IPS DF 6.9 (cell line): ENCODE measurements around the gene TDRD6.

ENCODE experiments used
- DNase-seq: peaks from one replicate; pipeline ENCODE4 v3.0.0-alpha.2; 2013; ENCODE audit warnings: low read depth, low spot score
- H3K27ac ChIP-seq: one replicate; pipeline ENCODE4 v1.5.1; 2013; ENCODE audit warnings: low read length, control low read depth
- H3K27me3 ChIP-seq: 2 replicates; pipeline ENCODE4 v1.6.1; 2013; ENCODE audit warnings: mild to moderate bottlenecking, low read length; ENCODE audit not compliant: control insufficient read depth, insufficient read depth
- H3K36me3 ChIP-seq: 2 replicates; pipeline ENCODE4 v1.6.1; 2013; ENCODE audit warnings: low read length; ENCODE audit not compliant: control insufficient read depth, insufficient read depth
- H3K4me1 ChIP-seq: 2 replicates; pipeline ENCODE4 v1.6.1; 2013; ENCODE audit warnings: low read length; ENCODE audit not compliant: control insufficient read depth, insufficient read depth
- H3K4me3 ChIP-seq: 2 replicates; pipeline ENCODE4 v1.5.1; 2013; ENCODE audit warnings: mild to moderate bottlenecking, low read length
- H3K9me3 ChIP-seq: 2 replicates; pipeline ENCODE4 v1.6.1; 2013; ENCODE audit warnings: low read length, inconsistent platforms; ENCODE audit not compliant: control insufficient read depth, insufficient read depth
- WGBS: extraction: QIAGEN DNeasy Blood & Tissue Kit; methylation state at CpG from one replicate; pipeline ENCODE4 v1.1.7; 2013; ENCODE audit warnings: mixed read lengths, missing lambda C conversion rate; ENCODE audit not compliant: insufficient read length, insufficient coverage; 5-methylcytosine and 5-hydroxymethylcytosine counted together

TDRD6 gene

GRCh38 chr6:46652603-46653438 lies 34.9 kb upstream of the TDRD6 start, which contains the start of the genes CYP39A1 and SLC25A27:
TSS of gene CYP39A1 (minus strand) at chr6:46652818. CDS start at chr6:46652582, 236 bp downstream.
TSS of gene SLC25A27 (plus strand) at chr6:46652975. CDS start at chr6:46653193, 218 bp downstream.
- peak; percentile 74 for DNase-seq
- no peaks in the 10 kb centered on the region for H3K9me3 ChIP-seq
- no peak within 1 kb of the TSS for H3K27ac ChIP-seq
- no peaks in the 10 kb centered on the region for H3K4me1 ChIP-seq
- H3K27me3 ChIP-seq: peaks cover 2% of the 10 kb centered on the region; the same call in 1 of the 2 replicates
- peak within 1 kb of the TSS; percentile 89 for H3K4me3 ChIP-seq
- no peaks in the 10 kb centered on the region for H3K36me3 ChIP-seq
- WGBS: no CpG with 5 or more reads among the region's 72 CpGs

- Histone ChIP-seq H3K4me3 (peak overlapping the region; percentile 89; the same call in 1 of the 2 replicates), H3K4me1 (no peaks in the 10 kb centered on the region), H3K36me3 (no peaks in the 10 kb centered on the region), H3K27me3 (peaks cover 2% of the 10 kb centered on the region; the same call in 1 of the 2 replicates), H3K27ac (no peak overlapping the region), H3K9me3 (no peaks in the 10 kb centered on the region)
- no CpG with 5 or more reads among the region's 10 CpGs for WGBS
- no peak for DNase-seq
Measured at GRCh38 chr6:46653439-46654195, 34.1 kb upstream of the TDRD6 start.

GRCh38 chr6:46655803-46656202 lies 31.9 kb upstream of the TDRD6 start:
- no peaks in the 10 kb centered on the region for H3K4me1 ChIP-seq
- no peaks in the 10 kb centered on the region for H3K9me3 ChIP-seq
- no peak for DNase-seq
- H3K27me3 ChIP-seq: peaks cover 2% of the 10 kb centered on the region; the same call in 1 of the 2 replicates
- no peak overlapping the region for H3K27ac ChIP-seq
- no peak overlapping the region for H3K4me3 ChIP-seq
- H3K36me3 ChIP-seq: no peaks in the 10 kb centered on the region
- no CpG with 5 or more reads among the region's 6 CpGs for WGBS

GRCh38 chr6:46657642-46658041 lies 30.0 kb upstream of the TDRD6 start:
- Histone ChIP-seq H3K27me3 (peaks cover 2% of the 10 kb centered on the region; the same call in 1 of the 2 replicates), H3K36me3 (no peaks in the 10 kb centered on the region), H3K27ac (no peak overlapping the region), H3K9me3 (no peaks in the 10 kb centered on the region), H3K4me1 (no peaks in the 10 kb centered on the region), H3K4me3 (no peak overlapping the region)
- DNase-seq: no peak

GRCh38 chr6:46661483-46661882 lies 26.2 kb upstream of the TDRD6 start:
- no CpG with 5 or more reads among the region's 2 CpGs for WGBS
- Histone ChIP-seq H3K36me3 (no peaks in the 10 kb centered on the region), H3K4me1 (no peaks in the 10 kb centered on the region), H3K4me3 (no peak overlapping the region), H3K9me3 (no peaks in the 10 kb centered on the region), H3K27me3 (no peaks in the 10 kb centered on the region), H3K27ac (no peak overlapping the region)
- DNase-seq: no peak

- Histone ChIP-seq H3K27ac (no peak overlapping the region), H3K9me3 (no peaks in the 10 kb centered on the region), H3K4me1 (no peaks in the 10 kb centered on the region), H3K36me3 (no peaks in the 10 kb centered on the region), H3K4me3 (no peak overlapping the region), H3K27me3 (no peaks in the 10 kb centered on the region)
- WGBS: no CpG with 5 or more reads among the region's 2 CpGs
- DNase-seq: no peak
Measured at GRCh38 chr6:46667377-46667776, 20.3 kb upstream of the TDRD6 start.

- no CpG with 5 or more reads among the region's 1 CpG for WGBS
- Histone ChIP-seq H3K4me1 (no peaks in the 10 kb centered on the region), H3K36me3 (no peaks in the 10 kb centered on the region), H3K9me3 (no peaks in the 10 kb centered on the region), H3K27ac (no peak overlapping the region), H3K4me3 (no peak overlapping the region), H3K27me3 (no peaks in the 10 kb centered on the region)
- DNase-seq: no peak
Measured at GRCh38 chr6:46674410-46674809, 13.3 kb upstream of the TDRD6 start.

- Histone ChIP-seq H3K27me3 (no peaks in the 10 kb centered on the region), H3K27ac (no peak overlapping the region), H3K4me1 (no peaks in the 10 kb centered on the region), H3K4me3 (no peak overlapping the region), H3K36me3 (no peaks in the 10 kb centered on the region), H3K9me3 (no peaks in the 10 kb centered on the region)
- no peak for DNase-seq
- 100% methylated on average over 1 of the region's 6 CpGs for WGBS
Measured at GRCh38 chr6:46676604-46677313, 10.9 kb upstream of the TDRD6 start.

- Histone ChIP-seq H3K4me3 (no peak overlapping the region), H3K36me3 (no peaks in the 10 kb centered on the region), H3K9me3 (no peaks in the 10 kb centered on the region), H3K27ac (no peak overlapping the region), H3K27me3 (no peaks in the 10 kb centered on the region), H3K4me1 (no peaks in the 10 kb centered on the region)
- no CpG with 5 or more reads among the region's 4 CpGs for WGBS
- DNase-seq: no peak
Measured at GRCh38 chr6:46677314-46677654, 10.4 kb upstream of the TDRD6 start.

GRCh38 chr6:46684771-46685170 lies 2.9 kb upstream of the TDRD6 start:
- Histone ChIP-seq H3K27ac (no peak overlapping the region), H3K4me3 (no peak overlapping the region), H3K27me3 (no peaks in the 10 kb centered on the region), H3K9me3 (no peaks in the 10 kb centered on the region), H3K4me1 (no peaks in the 10 kb centered on the region), H3K36me3 (no peaks in the 10 kb centered on the region; the same call in 1 of the 2 replicates)
- DNase-seq: no peak
- no CpG with 5 or more reads among the region's 4 CpGs for WGBS
